Hematopoietic multipotent progenitor cell (in vitro differentiated cells): ENCODE data around the gene BRF1. TPM values are rescaled to one million over a fixed set of nuclear protein-coding genes. Genes with fewer than 3 reads are reported as not detected.

ENCODE experiments used
- DNase-seq, 3 donors: peaks; one replicate each; pipeline ENCODE4 v3.0.0-alpha.2; 2011 to 2015; ENCODE audit warnings: low read depth in 2 of 3, low spot score in 2 of 3
- total RNA-seq: library from RNA; depleted of rRNA; stranded (reverse); fragments of >200 nt; gene quantifications from one replicate; pipeline ENCODE4 v1.2.3, GENCODE V29; 2012

The BRF1 gene
- total RNA-seq, 1 donor = 125 TPM

DNA sequence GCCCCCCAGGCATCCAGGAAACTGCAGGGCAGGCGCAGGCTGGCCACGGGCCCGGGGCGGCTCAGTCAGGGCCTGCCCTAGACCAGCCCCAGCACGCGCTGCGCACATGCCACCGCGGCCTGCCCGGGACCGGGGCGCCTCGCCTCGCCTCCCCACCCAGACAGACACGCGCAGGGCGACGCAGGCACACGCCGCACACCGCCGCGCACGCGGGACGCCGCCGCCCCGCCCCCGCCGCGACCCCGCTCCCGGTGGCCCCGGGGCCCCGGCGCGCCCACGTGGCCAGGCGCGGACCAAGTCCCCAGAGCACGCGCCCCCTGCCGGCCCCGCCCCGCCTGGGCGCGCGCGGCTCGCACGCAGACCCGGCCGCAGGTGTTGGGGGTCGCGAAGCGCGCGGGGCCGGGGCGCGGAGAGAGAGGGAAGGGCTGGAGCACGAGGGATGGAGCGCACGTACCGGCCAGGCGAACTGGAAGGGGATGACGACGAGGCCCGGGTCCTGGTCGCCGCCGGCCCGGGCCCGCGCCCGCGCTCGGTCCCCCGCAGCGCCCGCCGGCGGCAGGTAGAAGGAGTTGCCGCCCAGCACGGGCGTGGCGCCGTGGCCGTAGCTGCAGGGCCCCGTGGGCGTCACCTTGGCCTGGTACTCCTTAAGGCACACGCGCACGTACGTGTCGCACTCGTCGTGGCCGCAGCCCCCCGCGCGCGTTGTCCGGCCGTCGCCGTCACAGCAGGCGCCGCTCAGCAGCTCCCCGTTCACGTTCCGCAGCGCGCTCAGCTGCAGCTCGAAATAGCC, 133.3 kb downstream of the BRF1 start:
- no peak for DNase-seq

DNA sequence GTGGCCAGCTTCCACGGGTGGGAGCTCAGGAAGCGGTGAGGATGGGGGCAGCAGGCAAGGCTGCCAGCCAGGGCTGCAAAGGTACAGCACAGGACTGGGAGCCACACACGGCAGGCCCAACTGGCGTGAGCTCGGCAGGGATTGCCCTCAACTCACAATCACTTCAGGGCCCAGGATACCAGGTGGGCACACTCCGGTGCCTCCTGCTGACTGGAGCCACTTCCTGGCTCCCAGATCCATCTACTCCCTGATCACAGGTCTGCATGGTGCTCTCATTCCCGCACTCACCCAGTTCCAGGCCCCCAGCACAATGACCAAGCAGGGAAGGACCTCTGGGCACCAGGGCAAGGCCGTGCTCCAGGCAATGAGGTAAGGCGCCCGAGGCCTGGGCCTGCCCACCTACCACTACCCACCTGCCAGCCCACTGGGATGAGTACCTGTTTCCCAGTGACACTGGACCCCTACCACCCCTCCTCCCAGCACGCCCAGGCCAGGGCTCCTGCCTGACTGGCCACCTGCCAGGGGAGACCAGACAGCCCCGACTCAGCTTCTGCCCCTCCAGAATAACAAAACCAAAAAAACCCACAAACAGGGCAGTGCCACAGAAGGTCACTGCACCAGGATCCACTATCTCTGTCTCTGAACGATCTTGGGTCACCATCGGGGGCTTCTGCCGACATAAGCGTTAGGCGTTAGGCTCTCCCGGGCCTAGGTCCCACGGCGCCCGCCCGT, 134.1 kb downstream of the BRF1 start:
- no peak for DNase-seq

- no peak for DNase-seq
Measured at GRCh38 chr14:105165761-105166485, 134.9 kb downstream of the BRF1 start.

- DNase-seq = no peak
Measured at GRCh38 chr14:105165134-105165704, 135.6 kb downstream of the BRF1 start.

DNA sequence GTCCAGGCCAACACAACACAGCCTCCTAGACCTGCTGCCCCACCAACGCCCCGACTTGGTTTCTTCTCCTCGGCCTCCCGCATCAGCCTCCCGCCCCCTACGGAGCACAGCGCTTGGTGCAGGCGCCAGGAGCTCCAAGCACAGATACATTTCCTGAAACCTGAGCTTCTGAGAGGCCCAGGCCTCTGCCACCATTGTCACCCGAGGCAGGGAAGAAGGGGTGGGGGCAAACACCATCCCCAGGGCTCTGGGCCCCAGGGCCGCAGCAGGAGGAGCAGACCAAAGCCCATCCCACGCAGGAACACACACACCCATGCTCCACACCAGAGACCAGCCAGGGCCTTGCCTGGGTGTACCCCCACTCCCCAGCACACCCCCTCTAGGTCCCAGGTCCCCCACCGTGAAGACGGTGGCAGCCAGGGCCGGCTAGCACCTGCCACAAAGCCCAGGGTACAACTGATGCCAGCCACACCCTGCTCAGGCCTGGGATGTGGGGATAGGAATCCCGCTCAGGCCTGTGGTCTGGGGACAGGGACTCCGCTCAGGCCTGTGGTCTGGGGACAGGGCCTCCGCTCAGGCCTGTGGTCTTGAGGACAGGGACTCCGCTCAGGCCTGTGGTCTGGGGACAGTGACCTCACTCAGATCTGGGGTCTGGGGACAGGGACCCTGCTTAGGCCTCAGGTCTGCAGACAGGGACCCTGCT, 137.6 kb downstream of the BRF1 start:
- no peak for DNase-seq

GRCh38 chr14:105162669-105162979, 138.2 kb downstream of the BRF1 start:
- no peak for DNase-seq

DNA sequence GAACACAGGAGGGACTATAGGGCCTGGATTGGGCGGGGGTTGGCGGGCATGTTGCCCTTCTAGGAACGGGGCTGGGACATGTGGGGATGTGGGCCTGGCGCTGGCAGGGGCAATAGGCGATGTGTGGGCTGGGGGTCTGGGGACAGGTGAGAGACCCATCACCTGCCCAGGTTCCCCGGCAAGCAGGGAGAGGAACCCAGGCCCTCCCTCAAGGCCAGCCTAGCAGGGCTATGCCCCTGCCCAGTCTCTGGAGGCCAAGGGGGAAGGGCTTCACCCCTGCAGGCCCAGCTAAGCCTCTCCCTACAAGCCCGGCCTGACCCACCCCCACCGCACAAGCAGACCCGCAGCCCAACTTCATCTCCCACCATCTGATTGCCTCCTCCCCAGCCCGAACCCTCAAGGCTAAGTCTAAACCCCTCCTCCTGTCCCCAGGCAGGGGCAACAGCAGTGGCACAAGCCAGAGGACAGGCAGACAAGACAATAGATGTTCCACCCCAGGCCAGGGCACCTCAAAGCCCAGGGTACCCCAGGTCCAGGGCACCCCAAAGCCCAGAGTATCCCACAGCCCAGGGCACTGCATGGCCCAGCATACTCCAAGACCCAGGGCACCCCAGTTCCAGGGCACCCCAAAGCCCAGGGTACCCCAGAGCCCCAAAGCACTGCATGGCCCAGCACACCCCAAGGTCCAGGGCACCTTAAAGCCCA, 138.7 kb downstream of the BRF1 start:
- DNase-seq = no peak

DNA sequence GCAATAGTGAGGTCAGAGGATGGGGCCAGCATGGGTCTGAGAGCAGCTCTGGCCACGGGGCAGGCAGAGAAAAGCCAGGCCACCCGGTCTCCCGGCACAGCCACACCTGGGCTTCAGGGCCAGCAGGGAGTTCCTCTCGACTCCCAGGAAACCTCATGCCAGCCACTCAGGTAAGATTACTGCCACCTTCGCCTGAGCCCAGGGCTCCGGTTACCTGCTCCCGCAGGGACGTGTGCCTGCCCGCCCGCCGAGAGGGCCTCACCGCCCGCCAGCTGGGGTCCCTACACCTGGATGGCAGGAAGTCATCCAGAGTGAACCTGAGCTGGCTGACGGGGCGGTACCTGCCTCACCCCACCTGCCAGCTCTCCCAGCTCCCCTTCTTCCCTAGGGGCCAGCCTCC, 139.5 kb downstream of the BRF1 start:
- no peak for DNase-seq

- peak in 1 of 3 donors; percentile 58 for DNase-seq
Measured at GRCh38 chr14:105160776-105161175, 140.0 kb downstream of the BRF1 start.

DNA sequence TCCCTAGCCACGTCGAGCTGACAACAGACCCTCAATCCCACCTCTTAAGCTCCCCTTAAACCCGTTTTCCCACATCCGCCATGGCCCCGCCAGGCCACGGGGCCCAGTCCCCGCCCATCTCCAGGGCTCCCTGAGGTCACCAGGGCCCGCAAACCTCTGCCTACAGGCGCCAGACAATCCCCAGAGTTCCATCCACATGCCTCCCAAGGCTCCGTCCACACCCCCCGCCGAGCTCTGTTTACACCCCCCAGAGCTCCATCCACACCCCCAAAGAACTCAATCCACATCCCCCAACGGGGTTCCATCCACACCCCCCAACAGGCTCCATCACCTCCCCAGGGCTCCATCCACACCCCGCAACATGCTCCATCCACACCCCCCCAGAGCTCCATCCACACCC, 141.5 kb downstream of the BRF1 start:
- DNase-seq = no peak

Other genes starting within 250 kb of the BRF1 start
- 13.5 TPM for gene GPR132, start 235.6 kb downstream of the BRF1 start, total RNA-seq
- 1.1 TPM for gene JAG2, start 132.2 kb downstream of the BRF1 start, total RNA-seq
- gene NUDT14, start 119.7 kb downstream of the BRF1 start, total RNA-seq = 8.9 TPM
- 10.2 TPM for gene BTBD6, start 52.5 kb downstream of the BRF1 start, total RNA-seq
- 104 TPM for gene PACS2, start 13.7 kb upstream of the BRF1 start, total RNA-seq
- 1.1 TPM for gene TEX22, start 97.5 kb upstream of the BRF1 start, total RNA-seq
- 110 TPM for gene MTA1, start 118.8 kb upstream of the BRF1 start, total RNA-seq
- gene CRIP2, start 173.8 kb upstream of the BRF1 start, total RNA-seq = 43.9 TPM
- 52.0 TPM for gene CRIP1, start 185.9 kb upstream of the BRF1 start, total RNA-seq
- gene TEDC1, start 190.2 kb upstream of the BRF1 start, total RNA-seq = 29.1 TPM
- 46.3 TPM for gene TMEM121, start 225.6 kb upstream of the BRF1 start, total RNA-seq